Head of caudate nucleus (tissue), 42 donors: Measurements from ENCODE around the gene ROPN1B.
"Not testable (repeated sequence)": the region's sequence is repeated elsewhere in the genome, so short reads cannot be mapped to it uniquely, and the experiment has no call there.

Experiments
- DNase-seq, 42 donors: peaks; one replicate each; pipeline versions ENCODE4 v3.0.0 to v3.0.0-alpha.2; 2020 to 2021; ENCODE audit warnings: mixed read lengths in 7 of 42
- intact Hi-C: fragments of 100-400 bp; cut with DNase I; formaldehyde crosslinking; loops from one replicate; pipeline ENCODE4 v1.15.0; 2022

The ROPN1B gene

DNA sequence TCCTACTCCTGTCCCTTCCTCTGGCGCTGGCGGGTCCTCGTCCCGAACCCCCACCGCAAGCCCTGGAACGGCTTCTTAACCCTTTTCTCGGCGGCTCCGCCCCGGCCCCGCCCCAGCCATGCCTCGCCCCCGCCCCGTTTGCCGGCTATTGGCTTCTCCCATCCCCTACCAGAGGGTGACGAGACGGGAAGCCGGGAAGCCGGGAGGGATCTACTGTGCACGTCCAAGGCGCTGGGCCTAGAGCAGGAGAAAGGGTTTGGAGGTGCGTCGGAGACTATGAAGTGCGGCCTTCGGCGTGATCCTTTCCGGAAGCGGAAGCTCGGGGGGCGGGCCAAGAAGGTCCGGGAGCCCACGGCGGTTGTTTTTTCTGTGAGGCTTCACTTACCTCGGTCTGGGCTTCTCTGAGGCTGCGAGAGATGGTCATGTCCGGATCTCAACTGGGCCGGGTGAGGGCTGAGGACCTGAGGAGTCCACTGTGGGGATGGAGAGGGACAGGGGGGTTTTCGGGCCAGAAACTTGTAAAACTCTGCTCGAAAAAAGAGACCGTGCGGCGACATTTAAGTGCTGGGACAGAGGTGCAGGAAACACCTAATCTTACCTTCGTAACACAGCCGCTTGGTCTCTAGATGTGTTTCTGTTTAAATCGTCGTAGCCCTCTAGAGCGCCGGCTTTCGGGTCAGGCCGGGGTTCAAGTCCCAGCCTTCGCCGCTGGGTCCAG, 21.4 kb downstream of the ROPN1B start:
- DNase-seq = peak in 40 of 42 donors; percentile 46 to 96 (median 85)
- intact Hi-C loops = no loop called here

DNA sequence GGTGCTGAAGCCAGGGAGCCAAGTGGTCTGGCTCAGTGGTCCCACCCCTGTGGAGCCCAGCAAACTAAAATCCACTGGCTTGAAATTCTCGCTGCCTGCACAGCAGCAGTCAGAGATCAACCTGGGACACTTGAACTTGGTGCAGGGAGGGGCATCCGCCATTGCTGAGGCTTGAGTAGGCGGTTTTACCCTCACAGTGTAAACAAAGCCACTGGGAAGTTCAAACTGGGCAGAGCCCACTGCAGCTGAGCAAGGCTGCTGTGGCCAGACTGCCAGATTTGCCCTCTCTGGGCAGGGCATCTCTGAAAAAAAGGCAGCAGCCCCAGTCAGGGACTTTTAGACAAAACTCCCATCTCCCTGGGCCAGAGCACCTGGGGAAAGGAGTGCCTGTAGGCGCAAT, 27.8 kb downstream of the ROPN1B start:
- DNase-seq, intact Hi-C loops: not testable (repeated sequence)

- no peak for DNase-seq
- intact Hi-C loops = no loop called here
These were observed 33.2 kb downstream of the ROPN1B start for GRCh38 chr3:126002189-126002588.

- DNase-seq = no peak
- intact Hi-C loops = no loop called here
These were observed 34.6 kb downstream of the ROPN1B start for GRCh38 chr3:126003447-126004190.

DNA sequence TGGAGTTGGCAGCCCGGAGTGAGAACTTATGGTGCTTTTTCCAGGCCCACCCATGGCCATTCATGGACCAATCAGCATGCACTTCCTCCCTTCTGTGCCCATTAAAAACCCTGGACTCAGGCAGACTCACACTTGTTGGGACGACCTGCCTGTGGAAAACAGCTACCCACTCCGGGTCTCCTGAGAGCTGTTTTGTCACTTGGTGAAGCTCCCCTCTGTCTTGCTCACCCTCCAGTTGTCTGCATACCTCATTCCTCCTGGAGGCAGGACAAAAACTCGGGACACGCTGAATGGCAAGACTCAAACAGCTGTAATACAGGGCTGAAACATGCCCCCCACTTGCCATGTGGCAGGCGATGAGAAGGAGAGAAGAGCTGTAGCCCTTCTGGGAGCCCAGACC, 35.2 kb downstream of the ROPN1B start:
- no peak for DNase-seq
- intact Hi-C loops = no loop called here

DNA sequence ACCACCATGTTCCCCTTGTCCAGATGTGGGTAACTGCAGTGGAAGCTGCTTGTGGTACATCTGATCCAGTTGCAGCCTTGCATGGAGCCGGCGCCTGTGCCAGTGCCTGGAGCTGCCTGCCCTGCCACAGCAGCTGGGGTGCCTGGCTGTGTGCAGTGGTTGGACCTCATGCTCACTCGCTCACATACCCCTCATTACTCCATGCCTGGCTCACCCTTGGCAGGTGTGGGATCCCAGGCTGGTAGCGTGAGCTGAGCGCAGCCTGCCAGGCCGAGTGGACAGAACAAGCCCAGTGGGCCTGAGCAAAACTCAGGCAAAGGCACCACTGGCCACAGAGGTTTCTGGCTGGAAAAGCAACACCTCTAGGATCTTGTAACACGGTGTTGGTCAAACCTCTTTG, 35.7 kb downstream of the ROPN1B start:
- DNase-seq = no peak
- intact Hi-C loops = no loop called here

DNA sequence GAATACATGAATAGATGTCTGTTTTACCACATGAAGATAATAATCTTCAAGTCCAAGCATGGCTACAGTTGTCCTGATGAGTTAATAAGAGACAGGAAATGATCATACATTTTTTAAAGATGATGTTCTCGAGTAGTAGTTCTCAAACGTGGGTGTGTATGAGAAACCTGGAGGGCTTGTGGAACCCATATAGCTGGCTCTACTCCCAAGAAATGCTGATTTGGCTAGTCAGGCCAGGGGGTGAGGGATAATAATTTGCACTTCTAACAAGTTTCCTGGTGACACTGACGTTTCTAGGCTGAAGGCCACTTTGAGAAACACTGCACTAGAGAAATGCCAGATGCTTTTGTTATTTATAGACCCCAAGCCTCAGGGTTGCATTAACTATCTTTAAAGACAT, 37.0 kb downstream of the ROPN1B start:
- intact Hi-C loops = no loop called here
- no peak for DNase-seq

DNA sequence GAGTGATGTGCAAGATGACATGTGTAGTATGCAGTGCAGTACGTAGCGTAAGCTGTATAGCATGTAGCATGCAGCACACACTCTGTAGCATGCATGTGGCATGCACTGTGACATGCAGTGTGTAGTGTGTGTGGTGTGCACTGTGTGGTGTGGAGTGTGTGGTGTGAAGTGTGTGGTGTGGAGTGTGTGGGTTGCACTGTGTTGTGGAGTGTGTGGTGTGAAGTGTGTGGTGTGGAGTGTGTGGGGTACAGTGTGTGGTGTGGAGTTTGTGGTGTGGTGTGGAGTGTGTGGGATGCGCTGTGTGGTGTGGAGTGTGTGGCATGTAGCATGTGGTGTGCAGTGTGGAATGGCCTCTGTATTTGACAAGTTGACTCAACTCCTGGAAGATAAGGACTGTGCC, 39.2 kb downstream of the ROPN1B start:
- no peak for DNase-seq
- intact Hi-C loops = no loop called here

DNA sequence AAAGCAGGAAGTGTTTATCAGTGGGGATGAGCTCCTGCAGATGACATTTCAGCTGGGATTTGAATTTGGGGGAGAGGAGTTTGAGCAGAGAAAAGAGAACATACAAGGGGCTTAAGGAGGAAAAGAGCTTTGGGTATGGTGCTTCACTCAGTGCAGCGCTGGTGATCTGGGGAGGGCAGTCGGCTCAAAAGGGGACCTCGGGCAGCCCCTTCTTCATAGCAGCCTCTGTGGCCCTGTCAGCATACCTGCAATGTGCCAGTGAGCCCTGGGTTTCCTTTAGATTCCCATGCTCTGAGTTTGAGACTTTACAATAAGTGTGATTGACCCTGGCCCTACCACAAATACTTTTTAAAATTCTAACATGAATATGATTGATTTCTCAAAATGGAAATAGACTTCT, 40.2 kb downstream of the ROPN1B start:
- no peak for DNase-seq
- intact Hi-C loops = no loop called here

- DNase-seq = peak in 1 of 42 donors; percentile 38
- intact Hi-C loops = no loop called here
These were observed 44.8 kb downstream of the ROPN1B start for GRCh38 chr3:126013751-126014156.

GRCh38 chr3:126014252-126014651, 45.3 kb downstream of the ROPN1B start:
- intact Hi-C loops = no loop called here
- DNase-seq = peak in 1 of 42 donors; percentile 37

DNA sequence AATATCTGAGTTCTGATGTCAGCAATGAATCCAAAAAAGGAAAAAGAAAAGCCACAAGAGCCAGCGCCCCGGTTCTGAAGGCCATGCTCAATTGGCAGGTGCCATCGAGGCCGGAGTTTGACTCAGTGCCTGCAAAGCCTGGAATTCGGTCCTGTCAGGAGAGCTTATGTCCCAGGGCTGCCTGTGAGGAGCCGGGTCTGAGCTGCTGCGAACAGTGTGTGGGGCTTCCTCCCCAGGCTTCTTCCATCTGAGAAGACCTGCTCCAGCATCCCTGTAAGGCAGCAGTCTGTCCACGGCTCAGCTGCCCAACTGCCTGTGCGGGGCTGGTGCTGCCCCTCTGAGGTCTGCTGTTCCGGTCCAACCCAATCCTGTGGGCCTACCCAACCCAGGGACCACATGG, 46.1 kb downstream of the ROPN1B start:
- peak in 1 of 42 donors; percentile 36 for DNase-seq
- intact Hi-C loops = no loop called here

DNA sequence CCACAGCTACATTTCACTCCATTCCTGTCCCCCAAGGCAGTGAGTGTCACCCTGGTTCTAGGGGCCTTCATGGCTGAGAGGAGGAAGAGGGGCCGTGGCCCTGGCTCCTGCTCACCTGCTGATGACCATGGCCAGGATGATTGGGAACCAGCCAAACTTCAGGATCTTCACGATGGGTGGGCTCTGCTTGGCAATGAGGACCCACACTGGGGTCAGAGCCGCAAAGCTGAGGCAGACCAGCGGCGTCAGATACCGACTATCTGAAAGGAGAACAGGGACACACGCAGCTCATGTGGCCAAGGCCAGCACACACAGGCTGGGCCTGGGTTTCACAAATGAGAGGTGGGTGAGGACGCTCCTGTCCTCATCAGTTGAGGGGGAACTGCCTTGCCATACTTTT, 47.6 kb downstream of the ROPN1B start:
- intact Hi-C loops = no loop called here
- peak in 1 of 42 donors; percentile 20 for DNase-seq

GRCh38 chr3:126017362-126017761, 48.4 kb downstream of the ROPN1B start:
- intact Hi-C loops = no loop called here
- DNase-seq = peak in 1 of 42 donors; percentile 28

GRCh38 chr3:126018545-126018944, 49.6 kb downstream of the ROPN1B start:
- intact Hi-C loops = no loop called here
- no peak for DNase-seq

DNA sequence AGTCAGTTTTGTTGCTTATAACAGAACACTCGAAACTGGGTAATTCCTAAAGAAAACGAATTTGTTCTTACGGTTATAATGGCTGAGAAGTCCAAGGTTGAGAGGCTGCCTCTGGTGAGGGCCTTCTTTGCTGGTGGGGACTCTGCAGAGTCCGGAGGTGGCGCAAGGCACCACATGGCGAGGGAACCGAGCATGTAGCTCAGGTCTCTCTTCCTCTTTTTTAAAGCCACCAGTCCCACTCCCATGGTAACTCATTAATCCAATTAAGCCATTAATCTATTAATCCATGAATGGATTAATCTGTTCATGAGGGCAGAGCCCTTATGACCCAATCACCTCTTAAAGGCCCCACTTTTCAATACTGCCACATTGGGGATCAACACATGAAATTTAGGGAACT, 50.0 kb downstream of the ROPN1B start:
- intact Hi-C loops = no loop called here
- DNase-seq = no peak

DNA sequence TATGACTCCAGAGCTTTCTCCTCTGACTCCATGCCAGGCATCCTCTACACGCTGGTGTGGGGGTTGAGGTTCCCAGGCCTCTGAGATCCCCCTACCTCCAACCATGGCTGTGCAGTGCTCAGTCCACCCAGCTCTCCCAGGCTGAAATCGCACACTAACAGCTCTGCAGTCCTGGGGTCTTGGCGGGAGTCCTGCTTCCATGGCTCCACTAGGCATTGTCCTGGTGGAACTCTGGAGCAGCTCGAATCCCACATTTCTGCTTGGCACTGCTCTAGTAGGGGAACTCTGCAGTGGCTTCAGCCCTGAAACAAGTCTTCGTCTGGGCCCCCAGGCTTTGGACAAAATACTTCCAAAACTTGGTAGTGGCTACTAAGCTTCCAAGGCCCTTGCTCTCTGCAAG, 50.7 kb downstream of the ROPN1B start:
- peak in 1 of 42 donors; percentile 18 for DNase-seq
- intact Hi-C loops = no loop called here

DNA sequence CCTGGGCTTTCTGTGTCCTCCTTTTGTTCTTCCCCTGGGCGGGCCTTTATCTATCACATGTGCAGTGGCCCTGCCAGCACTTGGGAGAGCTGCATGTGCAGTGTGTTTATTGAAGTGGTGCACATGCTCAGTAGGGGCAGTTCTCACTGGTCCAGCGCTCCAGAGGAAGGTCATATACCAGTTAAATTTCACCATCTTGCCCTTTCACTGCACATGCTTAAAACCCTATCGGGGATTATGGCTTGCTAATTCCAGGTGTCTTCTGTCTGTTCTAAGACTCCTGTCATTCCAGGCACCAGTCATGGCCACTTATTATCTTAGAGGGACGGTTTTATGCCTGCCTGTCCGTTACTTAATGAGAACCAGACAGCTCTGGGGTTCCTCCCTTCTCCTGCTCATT, 52.2 kb downstream of the ROPN1B start:
- DNase-seq = peak in 1 of 42 donors; percentile 28
- intact Hi-C loops = no loop called here

GRCh38 chr3:126021702-126022101, 52.7 kb downstream of the ROPN1B start:
- intact Hi-C loops = no loop called here
- no peak for DNase-seq

- intact Hi-C loops = no loop called here
- DNase-seq = peak in 1 of 42 donors; percentile 20
These were observed 53.9 kb downstream of the ROPN1B start for GRCh38 chr3:126022741-126023359.
